HG03571 (cell line): ENCODE results near the gene POLR1F.
"Not testable (repeated sequence)": the region's sequence is repeated elsewhere in the genome, so short reads cannot be mapped to it uniquely, and the experiment has no call there.

Source experiments
- ATAC-seq: cut with Tn5 transposase; IDR thresholded peaks from one replicate; pipeline ENCODE4 v1.9.1; 2021; ENCODE audit not compliant: unreplicated experiment

Gene POLR1F, protein sequence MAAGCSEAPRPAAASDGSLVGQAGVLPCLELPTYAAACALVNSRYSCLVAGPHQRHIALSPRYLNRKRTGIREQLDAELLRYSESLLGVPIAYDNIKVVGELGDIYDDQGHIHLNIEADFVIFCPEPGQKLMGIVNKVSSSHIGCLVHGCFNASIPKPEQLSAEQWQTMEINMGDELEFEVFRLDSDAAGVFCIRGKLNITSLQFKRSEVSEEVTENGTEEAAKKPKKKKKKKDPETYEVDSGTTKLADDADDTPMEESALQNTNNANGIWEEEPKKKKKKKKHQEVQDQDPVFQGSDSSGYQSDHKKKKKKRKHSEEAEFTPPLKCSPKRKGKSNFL

DNA sequence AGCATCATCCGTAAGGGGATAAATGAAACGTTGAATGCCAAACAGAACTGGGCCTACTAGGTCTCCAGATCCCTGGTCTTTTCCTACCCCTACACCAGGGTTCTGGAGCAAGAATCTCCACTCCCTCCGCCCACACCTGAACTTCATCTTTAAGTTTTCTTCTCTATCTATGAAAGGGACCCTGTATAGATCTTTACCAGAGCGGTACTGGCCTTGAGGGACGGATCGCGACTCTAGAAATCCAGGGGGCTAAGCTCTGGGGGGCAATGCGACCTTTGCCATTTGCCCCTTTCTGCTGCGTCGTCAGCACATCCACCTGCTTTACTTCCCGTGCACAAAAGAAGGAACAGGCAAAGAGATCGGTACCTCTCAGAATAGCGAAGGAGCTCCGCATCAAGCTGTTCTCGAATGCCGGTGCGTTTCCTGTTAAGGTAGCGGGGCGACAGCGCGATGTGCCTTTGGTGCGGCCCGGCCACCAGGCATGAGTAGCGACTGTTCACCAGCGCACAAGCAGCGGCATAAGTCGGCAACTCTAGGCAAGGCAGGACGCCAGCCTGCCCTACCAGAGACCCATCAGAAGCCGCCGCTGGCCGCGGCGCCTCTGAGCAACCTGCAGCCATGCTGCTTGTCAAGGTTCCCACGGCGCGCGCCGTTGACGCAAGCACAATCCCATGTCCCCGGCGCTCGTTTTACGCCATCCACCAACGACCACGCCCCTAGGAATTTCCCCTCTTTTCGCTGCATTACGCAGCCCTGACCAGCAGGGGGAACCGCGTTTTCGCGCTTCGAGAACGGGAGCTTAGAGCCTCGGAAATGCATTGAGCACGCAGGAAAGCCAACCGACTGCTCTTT, at the start of gene POLR1F:
POLR1F (minus strand) TSS at position 641 of the 852 bp plus-strand sequence; CDS start at position 620, 21 bp downstream.
- ATAC-seq, result peak; percentile 98

DNA sequence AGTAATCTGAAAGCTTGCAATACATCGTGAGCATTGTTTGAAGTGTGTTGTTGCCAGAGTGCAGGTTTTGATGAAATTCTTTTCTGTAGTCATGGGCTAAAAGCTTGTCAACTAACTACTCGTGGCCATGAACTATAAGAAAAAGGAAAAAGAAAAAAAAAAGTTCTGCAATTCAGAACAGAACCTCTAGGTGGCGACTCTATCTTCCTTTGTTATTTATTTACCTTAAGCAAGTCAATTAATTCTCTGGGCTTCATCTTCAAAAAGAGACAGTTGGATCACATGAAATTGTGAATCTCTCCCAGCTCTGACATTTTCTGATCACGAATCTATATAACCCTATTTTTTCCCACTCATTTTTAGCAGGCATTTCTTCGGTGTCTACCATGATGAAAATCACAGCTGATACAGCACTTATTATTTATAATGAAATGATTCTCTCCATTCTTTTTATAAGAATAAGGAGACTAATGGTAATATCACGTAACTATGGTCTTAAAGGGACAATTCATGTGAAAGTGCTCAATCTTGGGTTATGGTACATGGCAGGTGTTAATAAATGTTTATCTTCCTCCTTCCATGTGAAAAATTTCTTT, 45.8 kb upstream of the POLR1F start:
- no peak for ATAC-seq

DNA sequence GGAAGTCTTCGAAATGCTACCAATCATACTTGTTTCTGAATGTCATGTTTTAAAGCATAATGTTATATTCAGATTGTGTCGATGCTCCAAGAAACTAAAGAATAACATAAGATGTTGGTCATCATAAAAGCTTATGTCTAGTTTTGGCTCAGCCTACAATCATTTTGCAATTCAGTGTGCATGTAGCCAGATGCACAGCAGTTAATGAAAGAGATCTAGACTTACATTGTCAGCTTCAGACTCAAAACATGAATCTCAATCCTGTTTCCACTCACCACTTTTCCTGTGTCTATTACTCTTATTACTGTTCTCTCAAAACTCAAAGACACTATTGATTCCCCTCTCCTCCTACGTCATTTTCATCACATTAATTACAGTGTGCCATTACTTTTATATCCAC, 43.2 kb upstream of the POLR1F start:
- no peak for ATAC-seq

DNA sequence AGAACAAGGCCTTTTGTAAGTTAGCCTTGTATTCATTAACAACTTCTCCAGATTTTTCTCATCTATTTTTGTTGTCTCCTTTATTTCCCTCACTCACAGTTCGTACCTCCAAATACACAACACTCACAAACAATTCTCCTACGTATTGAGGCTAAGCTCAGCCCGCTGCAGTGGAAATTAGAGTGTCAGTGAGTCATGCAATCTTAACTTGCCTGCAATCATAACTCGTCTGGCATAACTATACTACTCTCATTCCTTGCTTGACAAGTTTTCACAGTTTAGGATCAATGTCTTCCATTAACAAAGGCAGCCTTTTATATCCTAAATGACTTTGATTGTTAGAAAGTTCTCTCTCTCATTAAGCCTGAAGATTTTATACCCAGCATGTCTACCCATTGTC, 40.8 kb upstream of the POLR1F start:
- ATAC-seq, result no peak

DNA sequence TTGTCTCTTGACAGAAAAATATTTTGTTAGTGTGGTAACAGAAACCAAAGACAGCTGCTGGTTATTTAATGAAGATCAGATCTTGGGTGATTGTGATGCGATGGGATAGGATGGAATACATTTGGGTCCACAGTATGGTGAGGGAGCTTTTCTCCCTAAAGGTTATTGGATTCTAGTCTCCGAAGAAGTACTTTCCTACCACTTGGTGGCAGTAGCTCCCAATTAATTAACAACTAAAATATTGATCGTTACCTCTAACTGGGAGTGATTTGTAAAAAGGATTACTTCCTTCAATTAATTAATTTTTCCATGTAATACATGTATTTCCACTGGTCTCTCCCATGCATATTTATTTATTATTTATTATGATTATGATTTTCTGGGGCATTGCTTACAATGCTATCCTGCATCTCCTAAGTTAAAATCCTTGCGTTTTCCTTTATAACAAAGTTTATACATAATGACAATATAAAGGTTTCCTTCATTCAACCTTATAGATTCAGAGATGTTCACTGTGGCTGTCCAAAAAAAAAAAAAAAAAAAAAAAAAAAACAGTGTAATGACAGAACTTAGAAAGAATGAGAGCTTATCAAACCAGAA, 39.0 kb upstream of the POLR1F start:
- ATAC-seq, result no peak

DNA sequence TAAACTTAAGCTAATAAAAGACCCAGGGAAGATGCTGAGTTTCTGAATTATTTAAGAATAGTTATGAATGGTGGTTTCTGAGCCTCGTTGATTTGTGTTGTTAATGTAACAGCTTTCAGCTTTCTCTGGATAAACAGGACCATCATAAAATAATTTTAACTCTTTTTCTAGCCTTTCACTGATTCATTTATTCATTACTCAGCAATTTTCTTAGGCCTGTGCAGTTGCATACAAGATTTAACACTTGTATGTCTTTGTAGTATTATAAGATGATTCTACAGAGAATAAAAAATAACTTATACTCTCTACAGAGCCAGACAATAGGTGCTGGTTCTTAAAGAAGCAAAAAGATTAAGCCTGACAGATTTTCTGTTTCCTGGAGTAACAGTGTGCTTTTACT, 35.2 kb upstream of the POLR1F start:
- ATAC-seq, result no peak

DNA sequence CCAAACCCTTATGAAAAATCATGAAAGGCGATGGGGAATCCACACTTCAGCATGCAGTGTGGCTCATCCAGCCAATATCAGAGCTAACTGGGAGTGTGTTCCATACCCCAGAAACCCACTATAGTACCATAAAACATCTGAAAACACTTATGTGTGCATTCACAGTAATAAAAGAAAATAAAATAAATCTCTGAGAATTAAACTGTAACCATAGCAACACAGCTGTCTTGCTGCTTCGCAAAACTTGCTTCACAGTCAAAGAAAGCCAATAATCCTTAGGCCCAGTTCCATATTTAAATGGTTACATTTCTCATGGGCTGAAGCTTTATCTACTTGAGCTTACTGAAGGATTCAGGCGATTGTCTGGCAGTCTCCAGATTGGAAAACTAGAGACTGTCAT, 19.9 kb upstream of the POLR1F start:
- no peak for ATAC-seq

DNA sequence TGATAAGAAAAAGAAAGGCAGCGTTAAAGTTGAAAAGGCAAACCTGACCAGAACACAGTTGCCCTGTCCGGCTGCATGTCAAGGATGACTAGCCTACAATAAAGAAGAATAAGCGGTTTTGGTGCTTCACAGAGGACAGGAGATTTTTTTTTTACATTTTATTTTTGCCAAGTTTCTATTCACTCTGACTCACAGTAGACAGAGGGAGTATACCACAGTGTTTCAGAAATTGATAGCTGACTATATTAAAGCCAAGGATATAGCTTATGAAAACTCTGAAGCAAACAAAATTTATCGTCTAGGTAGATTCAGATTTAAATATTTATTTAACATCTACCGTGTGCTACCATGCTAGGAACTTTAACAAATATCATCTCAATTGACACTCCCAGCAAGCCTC, 16.9 kb upstream of the POLR1F start:
- no peak for ATAC-seq

DNA sequence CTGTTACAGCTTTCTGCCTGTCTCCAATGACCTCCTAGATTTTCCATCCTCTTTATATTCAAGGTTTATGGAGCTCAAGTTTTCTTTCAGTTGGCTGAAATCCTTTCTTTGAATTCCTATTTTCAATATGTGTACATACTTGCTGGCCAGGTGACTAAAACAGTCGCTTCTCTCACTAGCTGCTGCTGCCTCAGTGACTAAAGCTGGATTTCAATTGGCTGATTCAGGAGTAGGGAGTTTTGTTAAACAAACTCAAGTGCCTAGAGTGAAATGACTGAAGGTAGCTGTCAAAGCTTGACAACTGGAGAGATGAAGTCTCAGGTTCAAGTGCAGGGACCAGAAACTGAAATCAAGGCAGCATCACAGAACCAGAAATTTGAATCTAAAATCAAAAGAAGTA, 6.7 kb upstream of the POLR1F start:
- no peak for ATAC-seq

DNA sequence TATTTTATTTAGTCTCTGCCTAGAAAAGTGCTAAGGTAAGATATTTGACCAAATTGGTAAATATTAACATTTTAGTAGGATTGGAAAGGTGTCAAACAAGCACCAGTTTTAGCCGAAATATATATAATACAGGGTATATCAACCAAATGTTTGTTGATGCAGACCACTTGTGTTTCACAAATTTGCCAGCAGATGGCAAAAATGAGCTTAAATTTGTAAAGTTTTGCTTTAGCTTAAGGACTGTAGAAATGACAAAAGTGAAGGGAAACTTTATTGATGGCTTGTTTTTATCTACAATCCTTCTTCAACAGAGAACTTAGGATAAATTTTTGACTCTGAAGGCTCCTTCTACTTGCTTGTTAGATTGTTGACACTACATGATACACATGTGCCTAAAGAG, 4.8 kb upstream of the POLR1F start:
- no peak for ATAC-seq

DNA sequence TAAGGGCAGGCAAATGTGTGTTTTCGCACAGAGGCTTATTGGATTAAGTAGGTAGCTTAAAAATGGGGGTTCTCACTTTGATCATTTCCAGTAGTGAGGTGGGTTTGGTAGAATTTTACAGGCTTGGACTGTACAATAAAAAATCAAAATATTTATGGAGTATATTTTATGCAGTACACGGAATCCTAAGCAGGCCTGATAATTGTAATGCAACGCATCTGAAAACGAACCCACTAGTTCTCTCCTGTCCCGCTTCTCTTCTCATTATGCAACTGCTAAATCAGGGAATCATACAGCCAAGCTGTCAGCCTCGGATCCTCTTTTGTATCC, 377 bp upstream of the POLR1F start:
- ATAC-seq, result no peak

DNA sequence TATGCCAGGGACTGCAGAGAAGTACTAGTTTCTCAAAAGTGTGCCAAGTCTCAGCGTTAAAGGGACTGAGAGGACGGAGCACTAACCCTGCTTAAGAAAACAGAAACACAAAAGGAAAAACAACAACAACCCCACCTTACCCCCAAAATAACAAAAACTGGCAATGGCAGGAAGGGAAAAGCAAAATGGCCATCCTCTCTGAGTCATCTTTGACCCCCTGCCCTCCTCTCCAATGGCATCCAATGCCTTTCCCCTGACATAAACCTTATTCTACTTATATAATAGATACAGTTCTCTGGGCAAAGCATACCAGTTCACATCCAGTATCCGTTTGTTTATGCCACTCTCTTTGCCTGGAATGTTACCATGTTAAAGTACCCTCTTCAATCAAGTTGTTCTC, 1.6 kb downstream of the POLR1F start:
- ATAC-seq, result no peak

DNA sequence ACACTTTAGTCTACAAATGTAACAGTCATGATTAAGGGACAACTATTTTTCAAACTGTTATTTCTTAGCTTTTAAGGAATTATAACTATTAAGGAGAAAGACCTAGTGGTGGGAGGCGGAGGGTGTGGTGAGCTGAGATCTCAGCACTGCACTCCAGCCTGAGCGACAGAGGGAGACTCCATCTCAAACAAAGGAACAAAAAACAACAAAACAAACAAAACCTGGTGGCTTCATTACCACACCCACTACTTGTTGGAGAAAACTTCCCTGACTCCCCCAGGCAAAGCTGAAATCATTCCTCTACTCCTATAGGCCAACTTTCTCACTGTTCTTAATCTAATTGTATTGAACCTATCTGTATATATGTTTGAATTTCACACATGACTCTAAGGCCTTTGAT, 3.2 kb downstream of the POLR1F start:
- ATAC-seq, result no peak

DNA sequence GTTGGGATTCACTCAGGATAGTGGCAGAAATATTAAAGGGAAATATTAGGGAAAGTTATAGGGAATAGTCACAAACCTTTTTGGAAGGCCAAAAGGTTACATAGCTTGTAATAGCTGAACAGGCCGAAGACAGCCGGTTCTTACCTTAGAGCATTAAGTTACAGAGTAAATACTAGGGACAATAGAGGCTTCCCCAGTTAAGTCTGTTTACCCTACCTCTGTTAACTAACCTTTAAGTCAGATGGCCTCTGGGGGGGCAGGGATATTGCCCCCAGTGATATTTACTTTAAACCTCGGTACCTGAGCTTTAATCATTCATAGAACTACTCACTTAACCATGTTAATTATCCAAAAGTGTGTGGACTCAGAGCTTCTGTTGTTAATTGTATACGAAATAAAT, 7.4 kb downstream of the POLR1F start:
- ATAC-seq, result no peak

DNA sequence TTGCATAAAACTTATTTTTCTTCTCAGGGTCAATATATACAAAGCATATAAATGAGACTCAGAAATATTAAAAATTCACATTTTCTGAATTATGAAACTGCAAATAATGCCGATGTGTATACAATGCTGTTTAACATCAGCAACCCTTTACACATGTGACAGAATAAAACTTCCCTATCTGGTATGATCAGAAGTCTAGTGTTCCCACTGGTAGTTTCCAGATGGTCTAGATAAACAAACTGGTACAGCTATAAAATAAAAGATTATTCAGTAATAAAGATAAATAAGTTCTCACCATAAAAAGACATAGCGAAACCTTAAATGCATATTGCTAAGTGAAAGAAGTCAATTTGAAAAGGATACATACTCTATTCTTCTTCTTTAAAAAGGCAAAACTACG, 7.9 kb downstream of the POLR1F start:
- no peak for ATAC-seq

DNA sequence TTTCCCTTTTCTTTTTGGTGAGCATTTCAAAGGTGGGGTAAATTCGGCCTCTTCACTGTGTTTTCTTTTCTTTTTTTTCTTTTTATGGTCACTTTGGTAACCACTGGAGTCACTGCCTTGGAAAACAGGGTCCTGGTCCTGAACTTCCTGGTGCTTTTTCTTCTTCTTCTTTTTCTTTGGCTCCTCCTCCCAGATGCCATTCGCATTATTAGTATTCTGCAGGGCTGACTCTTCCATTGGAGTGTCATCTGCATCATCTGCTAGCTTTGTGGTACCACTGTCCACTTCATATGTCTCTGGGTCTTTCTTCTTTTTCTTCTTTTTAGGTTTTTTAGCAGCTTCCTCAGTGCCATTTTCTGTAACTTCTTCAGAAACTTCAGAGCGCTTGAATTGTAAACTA, 10.5 kb downstream of the POLR1F start:
- no peak for ATAC-seq

DNA sequence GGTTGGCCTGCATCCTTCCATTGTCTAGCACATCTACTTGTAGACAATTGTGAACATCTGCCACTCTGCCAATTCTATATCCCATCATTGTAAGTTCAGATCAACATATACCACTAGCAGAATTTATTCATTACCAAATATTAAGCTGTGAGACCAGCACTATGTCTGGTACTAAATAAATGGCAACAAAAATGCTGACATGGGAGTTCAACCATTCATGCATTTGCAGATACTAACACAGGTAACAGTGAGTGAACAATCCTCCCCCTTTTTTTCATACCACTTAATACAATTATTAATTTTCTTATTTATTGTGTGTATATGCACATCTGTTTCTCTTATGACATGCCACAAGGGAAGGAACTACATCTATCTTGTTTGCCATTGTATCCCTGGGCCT, 11.9 kb downstream of the POLR1F start:
- no peak for ATAC-seq

DNA sequence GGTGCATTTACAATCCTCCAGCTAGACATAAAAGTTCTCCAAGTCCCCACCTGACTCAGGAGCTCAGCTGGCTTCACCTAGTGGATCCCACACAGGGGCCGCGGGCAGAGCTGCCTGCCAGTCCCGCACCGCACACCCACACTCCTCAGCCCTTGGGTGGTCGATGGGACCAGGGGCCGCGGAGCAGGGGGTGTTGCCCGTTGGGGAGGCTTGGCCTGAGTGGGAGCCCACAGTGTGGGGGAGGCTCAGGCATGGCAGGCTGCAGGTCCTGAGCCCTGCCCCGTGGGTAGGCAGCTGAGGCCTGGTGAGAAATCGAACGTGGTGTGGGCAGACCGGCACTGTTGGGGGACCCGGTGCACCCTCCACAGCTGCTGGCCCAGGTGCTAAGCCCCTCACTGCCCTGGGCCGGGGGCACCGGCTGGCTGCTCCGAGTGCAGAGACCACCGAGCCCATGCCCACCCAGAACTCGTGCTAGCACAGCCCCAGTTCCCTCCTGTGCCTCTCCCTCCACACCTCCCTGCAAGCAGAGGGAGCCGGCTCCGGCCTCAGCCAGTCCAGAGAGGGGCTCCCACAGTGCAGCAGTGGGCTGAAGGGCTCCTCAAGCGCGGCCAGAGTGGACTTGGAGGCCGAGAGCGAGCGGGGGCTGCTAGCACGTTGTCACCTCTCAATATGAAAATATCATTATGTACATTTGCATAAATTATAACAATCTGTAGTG, 16.6 kb downstream of the POLR1F start:
- ATAC-seq, result no peak

DNA sequence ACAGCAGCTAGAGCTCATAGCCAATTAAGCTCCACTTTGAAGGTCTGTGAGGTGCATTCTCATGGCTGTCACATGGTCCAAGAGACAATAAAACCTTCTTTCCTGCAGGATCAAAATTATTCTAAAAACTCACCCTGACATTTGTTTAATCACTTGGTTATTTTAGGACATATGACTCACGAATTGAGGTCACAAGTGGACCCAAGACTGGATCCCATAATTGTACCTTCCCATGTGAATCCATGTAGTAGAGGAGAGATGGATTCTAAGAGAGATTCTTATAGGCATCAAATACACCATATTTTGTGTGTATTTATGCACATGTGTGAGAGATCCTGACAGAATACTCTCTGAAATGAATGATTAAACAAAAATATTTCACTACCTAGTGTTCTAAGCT, 18.1 kb downstream of the POLR1F start:
- no peak for ATAC-seq

DNA sequence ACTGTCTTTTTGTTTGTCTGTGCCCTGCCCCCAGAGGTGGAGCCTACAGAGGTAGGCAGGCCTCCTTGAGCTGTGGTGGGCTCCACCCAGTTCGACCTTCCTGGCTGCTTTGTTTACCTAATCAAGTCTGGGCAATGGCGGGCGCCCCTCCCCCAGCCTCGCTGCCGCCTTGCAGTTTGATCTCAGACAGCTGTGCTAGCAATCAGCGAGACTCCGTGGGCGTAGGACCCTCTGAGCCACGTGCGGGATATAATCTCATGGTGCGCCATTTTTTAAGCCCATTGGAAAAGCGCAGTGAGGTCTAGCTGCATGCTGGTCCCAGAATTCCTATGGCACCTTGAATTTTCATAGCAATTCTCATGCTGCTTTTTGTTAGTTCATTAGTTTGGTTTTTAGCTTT, 19.7 kb downstream of the POLR1F start:
- not testable (repeated sequence) for ATAC-seq

DNA sequence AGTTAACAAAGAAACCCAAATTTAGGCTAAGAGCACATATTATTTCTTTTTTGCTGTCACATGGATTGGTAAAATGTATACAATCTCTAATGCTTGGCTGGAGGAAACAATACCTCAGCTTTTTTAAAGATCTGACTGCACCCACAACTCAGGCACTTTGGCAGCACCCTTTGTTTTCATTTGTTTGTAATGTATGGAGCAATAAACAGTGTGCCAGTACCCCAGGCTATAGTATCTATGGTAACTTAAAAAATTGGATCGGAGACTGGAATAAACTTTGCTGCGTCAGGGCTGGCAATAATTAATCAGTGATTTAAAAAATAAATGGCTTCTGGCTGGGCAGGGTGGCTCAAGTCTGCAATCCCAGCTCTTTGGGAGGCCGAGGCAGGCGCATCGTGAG, 27.2 kb downstream of the POLR1F start:
- no peak for ATAC-seq
